PC-9 (cell line): ENCODE data around the gene TCF12.

Source experiments
- EZH2 ChIP-seq: fragments of 200-600 bp; sonication (generic); IDR thresholded peaks from 2 replicates; pipeline ENCODE4 v1.8.0; 2017; ENCODE audit warnings: antibody characterized with exemption, low read depth
- TF ChIP-seq, protein P1 (sequence below): fragments of 200-600 bp; sonication (generic); conservative IDR thresholded peaks from 2 replicates; pipeline ENCODE4 v1.6.1; 2017; ENCODE audit warnings: mixed run types, antibody characterized with exemption, mild to moderate bottlenecking, moderate library complexity

DNA sequence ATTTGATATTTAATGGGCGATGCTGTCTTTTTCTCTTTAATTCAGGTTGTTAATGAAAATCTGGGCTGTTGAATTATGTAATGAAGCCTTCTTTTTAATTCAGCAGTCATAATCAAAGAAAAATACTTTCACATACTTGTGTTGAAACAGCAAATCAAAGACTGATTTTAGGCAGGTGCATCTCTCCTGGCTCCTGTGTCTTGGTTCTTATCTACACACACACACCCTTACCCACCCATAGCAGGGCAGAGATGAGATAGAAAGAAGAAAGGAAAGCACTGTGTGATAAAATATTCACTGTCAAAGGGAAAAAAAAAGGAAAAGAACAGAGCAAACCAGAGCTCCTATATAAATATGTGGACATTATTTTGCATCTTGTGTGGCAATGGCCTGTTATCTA, 327.3 kb downstream of the TCF12 start:
- TF ChIP-seq, protein P1, sequence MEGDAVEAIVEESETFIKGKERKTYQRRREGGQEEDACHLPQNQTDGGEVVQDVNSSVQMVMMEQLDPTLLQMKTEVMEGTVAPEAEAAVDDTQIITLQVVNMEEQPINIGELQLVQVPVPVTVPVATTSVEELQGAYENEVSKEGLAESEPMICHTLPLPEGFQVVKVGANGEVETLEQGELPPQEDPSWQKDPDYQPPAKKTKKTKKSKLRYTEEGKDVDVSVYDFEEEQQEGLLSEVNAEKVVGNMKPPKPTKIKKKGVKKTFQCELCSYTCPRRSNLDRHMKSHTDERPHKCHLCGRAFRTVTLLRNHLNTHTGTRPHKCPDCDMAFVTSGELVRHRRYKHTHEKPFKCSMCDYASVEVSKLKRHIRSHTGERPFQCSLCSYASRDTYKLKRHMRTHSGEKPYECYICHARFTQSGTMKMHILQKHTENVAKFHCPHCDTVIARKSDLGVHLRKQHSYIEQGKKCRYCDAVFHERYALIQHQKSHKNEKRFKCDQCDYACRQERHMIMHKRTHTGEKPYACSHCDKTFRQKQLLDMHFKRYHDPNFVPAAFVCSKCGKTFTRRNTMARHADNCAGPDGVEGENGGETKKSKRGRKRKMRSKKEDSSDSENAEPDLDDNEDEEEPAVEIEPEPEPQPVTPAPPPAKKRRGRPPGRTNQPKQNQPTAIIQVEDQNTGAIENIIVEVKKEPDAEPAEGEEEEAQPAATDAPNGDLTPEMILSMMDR = no peak
- no peak for TF ChIP-seq EZH2
